ENCODE results near the gene ACER2.
A peak's percentile ranks its signal among the peaks of the same experiment; 100 is the strongest.
"Not testable (repeated sequence)": the region's sequence is repeated elsewhere in the genome, so short reads cannot be mapped to it uniquely, and the experiment has no call there.

ACER2 gene

DNA sequence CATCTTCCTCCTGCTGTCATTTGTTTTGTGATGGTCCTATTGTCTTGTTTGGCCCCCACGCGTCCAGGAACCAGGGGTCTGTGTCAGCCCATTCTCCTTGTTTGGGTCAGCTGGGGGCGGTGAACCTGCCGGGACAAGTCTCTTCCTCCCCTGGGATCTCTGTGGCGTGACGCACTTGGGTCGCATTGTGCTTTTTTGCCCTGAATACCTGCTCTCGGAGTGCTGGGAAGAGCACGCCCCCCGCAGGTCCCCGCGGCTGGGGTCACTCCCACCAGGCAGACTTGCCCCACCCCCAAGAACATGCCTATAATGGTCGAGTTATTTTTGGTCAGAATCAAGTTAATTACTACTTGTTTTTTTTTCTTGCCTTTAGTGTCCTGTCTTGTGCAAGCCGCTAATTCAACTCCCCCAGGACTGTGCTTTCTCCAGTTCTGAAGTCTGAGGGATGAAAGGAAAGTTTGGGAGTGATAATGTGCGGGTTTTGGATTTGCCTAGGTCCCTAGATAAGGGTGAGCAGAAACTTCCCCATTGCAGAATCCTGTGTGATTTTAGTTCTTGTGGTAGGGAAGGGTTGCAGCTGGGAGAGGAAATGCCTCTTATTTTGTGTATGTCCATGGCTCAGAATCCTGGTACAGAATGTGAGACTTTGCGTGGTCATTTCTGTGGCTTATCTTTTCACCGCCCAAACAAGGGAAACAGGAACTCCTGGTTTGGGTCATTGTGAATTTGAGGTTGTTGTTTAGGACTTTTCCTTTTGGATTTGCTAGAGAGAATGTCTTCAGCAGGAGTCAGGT lies 789 bp downstream of the ACER2 start:
- peak; percentile 24 to 41 for DNase-seq

DNA sequence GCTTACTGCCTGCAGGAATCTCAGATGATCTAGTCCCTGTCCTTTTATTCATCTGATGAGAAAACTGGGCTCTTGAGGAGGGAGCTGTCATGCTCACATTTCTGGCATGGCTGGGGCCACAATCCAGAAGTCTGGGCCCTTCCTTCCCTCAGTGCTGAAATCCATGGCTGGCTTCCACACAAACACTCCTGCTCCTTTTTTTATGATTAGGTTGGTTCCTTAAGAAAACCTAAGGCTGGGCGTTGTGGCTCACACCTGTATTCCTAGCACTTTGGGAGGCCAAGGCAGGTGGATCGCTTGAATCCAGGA lies 1.3 kb downstream of the ACER2 start:
- DNase-seq: no peak

DNA sequence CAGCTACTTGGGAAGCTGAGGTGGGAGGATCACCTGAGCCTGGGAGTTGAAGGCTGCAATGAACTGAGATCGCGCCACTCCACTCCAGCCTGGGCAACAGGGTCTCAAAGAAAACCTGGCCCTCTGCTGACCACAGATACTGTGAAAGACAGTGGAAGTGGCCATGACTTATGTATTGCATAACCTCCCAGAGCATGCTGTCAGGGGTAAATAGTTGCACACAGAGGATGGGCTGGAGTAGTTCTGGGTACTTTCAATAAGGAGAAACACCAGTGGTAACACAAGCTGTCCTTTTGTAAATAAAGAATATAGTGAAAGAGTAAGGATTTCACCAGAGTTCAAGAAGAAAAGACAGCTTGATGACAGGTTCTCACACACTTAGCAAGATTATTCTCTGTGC lies 1.8 kb downstream of the ACER2 start:
- no peak for DNase-seq

DNA sequence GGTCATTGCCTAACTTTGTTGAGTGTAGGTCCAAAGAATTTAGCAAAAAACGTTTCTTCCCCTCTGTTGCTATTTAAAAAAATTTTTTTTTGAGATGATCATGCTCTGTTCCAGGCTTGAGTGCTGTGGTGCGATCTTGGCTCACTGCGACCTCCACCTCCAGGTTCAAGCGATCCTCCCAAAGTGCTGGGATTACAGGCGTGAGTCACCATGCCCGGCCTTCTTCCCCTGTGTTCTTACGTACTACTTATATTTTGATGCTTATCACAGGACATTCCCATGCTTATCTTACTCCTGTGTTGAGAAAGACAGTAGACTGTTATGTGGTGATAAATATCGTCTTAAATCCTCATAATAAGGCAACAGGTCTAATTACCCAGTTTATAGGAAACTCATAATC lies 2.5 kb downstream of the ACER2 start:
- DNase-seq: no peak

DNA sequence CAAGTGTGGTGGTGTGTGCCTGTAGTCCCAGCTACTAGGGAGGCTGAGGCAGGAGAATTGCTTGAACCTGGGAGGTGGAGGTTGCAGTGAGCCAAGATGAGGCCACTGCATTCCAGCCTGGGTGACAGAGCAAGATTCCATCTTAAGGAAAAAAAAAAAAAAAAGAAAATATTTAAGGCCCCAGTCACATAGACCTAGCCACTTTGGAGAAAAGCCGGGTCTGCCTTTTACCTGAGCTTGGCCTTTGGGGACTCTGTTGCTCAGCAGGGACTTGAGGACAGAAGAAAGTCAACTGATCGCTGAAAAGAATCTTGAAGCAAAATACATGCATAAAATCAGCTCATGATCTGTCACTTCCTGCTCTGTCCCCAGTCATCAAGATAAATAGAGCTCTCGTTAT lies 4.6 kb downstream of the ACER2 start:
- not testable (repeated sequence) for DNase-seq

DNA sequence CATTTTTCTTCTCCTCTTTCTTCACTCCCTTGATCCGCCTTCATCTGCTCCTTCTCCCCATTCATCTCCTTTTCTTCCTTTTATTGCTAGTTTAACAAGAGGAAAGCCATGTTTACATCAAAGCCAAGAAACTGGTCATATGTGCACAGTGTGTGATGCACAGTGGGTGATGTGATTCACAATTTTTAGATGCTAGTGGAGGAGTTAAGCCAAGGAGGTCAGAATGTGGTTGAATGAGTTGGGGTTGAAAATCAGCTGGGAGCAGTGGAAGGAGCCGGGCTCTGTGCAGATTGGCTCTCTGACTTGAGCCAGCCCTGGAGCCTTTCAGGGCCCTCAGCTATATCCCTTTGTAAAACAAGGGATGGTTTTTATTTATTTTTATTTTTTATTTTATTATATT lies 7.3 kb downstream of the ACER2 start:
- DNase-seq: no peak

DNA sequence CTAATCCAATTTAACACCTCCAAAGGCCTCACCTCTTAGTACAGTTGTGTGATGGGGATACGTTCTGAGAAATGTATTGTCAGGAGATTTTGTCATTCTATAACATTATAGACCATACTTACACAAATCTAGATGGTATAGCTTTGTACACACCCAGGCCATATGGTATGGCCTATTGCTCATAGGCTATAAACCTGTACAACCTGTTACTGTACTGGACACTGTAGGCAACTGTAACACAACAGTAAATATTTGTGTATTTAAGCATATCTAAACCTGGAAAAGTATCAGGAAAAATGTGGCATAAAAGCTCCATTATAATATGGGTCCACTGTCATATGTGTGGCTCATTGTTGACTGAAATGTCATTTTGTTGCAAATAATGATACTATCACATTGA lies 12.1 kb downstream of the ACER2 start:
- no peak for DNase-seq

DNA sequence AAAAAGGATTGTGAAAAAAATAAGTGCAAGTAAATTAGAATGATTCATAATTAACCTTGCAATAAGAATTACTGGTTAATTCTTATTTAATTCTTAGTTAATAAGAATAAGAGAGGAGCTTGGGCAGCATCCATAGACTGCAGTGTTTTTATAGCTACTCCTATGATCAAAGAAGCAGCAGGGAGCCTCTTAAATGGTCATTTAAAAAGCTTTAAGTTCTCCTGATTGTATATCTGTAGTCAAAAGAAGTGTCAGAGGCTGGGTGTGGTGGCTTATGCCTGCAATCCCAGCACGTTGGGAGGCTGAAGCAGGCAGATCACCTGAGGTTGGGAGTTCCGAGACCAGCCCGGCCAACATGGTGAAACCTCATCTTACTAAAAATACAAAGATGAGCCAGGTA lies 14.4 kb downstream of the ACER2 start:
- no peak for DNase-seq

DNA sequence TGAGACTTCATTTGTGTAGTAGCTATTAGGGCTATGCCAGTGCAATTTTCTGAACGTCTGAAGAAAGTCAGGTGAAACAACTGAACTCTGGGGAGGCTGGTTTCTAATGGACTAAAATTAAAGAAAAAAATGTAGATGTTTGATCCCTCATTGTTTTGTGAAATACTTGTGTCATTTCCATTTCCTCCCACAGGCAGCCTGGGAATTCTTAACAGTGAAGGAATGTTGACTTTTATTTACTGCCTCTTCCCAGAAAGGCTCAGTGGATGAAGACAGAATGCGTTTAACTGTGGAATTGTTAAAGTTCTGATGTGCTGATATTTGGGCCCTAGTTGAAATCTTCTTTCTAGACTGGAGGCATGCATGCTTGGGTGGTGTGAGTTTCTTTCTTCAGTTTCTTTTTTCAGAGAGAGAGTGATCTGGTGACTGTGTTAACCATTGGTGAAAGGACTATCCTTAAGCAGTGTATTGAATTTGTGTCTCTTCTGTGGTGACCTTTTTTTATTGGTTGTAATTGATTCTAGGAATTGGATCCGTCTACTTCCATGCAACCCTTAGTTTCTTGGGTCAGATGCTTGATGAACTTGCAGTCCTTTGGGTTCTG lies 15.5 kb downstream of the ACER2 start:
- DNase-seq: no peak

DNA sequence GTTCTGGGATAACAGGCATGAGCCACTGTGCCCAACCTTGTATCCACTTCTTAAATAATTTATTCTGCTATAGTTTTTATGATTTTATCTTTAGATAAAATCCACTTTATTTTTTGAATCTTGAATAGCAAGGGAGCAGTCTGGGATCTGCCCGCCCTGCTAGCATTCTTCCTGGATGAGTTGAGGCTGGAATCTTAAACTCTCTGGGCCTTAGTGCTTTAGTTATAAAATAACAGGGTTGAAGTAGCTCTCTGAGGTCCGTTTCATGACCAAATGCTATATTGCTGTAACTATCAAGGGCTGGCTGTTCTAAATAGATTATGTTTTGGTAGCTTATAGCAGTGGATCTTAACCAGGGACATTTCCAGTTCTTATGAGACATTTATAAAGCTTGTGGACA lies 20.8 kb downstream of the ACER2 start:
- DNase-seq: no peak

DNA sequence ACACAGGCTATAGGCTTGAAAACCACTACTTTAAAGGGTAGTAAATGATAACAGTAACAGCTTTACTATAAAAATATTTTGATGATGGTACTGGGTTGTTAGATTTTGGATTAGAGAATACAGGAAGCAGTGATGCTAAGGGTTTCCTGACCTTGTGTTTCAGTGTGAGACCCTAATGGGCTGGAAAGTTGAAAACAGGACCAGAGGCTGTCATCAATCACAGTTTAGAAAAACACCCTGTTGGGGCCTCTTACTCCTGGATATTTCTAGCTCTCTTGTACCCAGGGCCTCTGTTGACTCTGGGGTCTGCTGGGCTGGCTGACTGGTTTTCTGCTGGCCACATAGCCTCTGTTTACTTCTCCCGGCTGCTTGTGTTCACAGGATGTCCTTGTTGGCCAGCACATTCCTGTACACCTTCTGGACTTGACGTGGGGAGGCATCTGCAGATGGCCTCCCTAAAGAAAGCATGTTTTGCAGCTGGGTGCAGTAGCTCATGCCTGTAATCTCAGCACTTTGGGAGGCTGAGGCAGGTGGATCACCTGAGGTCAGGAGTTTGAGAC lies 21.5 kb downstream of the ACER2 start:
- no peak for DNase-seq

DNA sequence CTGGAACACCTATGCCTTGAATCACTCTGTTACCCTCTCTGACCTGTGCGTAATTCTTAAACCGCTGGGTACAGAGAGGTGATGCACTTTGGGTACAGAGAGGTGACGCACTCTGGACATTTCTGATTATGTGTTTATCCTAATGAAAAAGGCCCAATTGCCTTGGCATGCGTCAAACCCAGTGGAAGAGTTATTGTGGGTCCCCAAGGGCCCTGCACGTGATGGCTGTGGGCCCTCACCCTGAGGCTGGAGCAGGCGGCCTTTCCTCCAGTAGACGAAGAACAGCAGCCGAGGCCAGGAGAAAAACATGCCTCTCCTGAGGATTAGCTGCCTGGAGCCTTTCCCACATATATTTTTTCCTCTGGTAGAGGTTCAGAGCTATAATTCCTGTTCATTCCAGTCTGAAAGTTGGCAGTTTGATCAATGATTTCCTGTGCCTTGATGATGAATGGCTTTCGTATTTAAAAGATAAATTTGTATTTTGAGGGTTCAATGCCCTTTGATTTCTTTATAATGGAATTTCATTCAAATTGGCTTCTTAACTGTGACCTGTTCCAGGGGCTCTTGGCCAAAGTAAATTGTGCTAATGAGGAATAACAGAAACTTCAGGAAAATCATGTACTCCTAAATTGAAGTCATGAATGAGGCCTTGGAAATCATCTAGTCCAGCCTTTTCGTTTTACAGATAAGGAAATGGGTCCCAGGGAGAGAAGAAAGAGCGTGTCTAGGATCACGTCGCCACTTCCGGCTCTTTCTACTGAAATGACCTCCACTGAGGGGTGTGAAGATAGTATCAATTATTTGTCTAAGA lies 22.8 kb downstream of the ACER2 start:
- DNase-seq: no peak

DNA sequence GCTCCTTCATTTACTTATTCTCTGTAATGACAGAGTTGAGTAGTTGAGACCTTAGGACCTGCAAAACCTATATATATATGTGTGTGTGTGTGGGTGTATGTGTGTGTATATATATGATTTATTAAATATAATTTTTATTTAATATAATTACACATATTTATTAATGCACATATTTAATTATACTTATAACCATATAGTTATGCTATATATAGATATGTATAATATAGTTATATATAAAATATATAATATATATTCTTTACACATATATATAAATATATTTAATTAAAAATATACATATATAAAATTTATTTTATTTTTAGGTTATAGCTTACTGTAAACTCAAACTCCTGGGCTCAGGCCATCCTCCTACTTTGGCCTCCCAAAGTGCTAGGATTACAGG lies 23.7 kb downstream of the ACER2 start:
- no peak for DNase-seq

DNA sequence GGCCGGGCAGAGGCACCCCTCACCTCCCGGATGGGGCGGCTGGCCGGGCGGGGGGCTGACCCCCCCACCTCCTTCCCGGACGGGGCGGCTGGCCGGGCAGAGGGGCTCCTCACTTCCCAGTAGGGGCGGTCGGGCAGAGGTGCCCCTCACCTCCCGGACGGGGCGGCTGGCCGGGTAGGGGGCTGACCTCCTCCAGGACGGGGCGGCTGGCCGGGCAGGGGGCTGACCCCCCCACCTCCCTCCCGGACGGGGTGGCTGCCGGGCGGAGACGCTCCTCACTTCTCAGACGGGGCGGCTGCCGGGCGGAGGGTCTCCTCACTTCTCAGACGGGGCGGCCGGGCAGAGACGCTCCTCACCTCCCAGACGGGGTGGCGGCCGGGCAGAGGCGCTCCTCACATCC lies 24.9 kb downstream of the ACER2 start:
- not testable (repeated sequence) for DNase-seq

DNA sequence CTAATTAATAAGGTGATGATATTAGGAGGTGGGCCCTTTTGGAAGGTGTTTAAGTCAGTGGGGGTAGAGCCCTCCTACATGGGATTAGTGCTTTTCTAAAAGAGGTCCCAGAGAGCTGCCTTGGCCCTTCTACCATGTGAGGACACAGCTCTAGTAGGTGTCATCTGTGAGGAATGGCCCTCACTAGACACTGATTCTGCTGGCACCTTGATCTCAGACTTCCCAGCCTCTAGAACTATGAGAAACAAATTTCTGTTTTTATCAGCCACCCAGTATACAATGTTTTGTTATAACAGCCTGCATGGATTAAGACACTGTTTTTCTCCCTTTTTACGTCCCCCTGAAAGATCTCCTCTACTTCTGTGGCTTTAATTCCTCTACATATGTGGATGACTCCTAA lies 31.6 kb downstream of the ACER2 start:
- DNase-seq: no peak

DNA sequence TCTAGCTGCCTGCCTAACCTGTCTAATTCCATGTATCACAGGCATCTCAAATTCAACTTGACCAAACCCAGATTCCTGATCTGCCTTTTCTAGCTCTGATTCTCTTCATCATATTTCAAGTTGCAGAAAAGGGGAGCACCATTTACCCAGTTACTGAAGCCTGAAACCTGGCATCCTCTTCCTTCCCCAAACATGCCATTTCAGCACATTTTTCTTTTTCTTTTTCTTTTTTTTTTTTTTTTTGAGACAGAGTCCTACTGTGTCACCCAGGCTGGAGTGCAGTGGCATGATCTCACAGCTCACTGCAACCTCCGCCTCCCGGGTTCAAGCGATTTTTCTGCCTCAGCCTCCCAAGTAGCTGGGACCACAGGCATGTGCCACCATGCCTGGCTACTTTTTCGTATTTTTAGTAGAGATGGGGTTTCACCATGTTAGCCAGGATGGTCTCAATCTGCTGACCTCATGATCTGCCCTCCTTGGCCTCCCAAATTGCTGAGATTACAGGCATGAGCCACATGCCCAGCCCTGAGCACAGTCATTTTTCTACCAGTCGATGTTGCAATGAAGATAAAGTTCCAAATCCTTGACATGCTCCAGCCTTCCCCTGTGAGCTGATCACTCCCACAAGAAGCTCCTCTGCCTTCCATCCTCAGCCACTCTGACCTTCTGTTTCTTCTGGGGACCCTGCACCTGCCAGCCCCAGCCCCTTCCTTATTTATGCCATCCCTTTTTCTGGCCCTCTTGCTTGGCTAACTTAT lies 32.2 kb downstream of the ACER2 start:
- no peak for DNase-seq

DNA sequence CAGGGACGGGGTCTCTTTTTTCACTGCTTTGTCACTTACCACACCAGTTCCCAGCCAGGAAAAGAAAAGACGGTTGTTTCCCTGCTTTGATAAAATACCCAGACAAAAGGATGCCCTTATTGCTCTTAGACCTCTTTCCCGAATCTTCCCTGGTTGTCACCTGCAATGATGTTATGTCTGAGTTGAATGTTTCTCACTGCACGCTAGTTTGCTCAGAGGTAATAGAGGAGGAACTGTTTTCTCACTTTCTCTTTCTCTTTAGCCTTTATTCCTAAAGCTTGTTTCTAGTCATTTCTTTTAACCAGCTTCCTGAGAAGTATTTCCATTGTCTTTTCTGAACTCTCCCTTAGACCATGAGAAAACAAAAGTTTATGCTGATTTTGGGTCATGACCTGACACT lies 32.9 kb downstream of the ACER2 start:
- no peak for DNase-seq

DNA sequence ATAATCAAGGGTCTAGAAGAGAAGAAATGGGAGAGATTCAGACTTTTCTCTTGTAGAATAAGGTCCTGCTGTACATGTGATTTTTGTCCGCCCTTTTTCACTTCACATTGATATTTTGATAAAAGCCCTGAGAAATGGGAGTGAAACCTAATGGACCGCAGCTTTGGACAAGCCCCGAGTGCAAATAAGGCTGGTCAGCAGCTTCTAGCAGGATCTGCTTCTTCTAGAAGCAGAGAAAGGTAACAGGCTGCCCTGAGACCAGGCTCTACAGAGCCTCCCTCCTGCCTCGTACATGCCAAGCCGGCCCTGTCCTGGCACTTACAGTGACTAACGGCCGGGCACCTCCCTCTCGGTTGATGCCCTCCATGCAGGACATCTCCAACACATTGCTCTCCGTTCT lies 33.4 kb downstream of the ACER2 start:
- no peak for DNase-seq

DNA sequence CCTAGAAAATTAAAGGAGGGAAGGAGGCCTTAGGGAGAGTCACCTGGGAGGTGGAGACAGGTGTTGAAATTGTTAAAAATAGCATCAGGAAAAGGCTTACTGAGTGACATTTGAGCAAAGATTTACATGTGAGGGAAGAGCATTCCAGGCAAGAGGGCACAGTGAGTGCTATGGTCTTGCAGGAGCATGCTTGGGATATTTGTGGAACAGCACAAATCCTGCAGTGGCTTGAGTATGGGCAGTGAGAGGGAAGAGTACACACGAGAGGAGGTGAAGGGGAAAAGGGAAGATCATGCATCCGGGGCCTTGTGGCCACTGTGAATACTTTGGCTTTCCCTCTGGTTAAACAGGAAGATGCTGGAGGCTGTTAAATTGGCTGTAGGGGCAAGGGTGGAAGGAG lies 36.6 kb downstream of the ACER2 start:
- no peak for DNase-seq

DNA sequence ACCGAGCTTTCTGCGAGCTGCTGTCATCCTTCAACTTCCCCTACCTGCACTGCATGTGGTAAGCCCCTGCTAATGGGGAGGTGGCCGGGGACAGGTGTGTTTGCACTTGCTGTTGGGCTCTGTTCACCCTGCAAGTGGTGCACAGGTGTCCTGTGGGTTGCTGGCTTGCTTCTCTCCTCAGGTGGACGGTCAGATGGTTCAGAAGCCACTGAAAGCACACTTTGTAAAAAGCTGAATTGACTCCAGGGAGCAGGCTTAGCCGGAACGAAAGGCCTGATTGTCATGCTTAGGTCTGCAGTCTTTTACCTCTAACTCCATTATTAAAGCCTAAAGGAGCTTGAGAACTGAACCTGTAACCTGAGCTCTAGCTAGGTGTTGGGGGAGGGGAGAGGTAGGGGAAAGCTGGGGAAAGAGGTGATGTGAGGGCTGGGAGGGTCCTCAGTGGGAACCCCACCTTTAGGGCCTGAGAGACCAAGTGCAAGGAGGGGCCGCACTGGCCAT lies 37.6 kb downstream of the ACER2 start:
- no peak for DNase-seq

DNA sequence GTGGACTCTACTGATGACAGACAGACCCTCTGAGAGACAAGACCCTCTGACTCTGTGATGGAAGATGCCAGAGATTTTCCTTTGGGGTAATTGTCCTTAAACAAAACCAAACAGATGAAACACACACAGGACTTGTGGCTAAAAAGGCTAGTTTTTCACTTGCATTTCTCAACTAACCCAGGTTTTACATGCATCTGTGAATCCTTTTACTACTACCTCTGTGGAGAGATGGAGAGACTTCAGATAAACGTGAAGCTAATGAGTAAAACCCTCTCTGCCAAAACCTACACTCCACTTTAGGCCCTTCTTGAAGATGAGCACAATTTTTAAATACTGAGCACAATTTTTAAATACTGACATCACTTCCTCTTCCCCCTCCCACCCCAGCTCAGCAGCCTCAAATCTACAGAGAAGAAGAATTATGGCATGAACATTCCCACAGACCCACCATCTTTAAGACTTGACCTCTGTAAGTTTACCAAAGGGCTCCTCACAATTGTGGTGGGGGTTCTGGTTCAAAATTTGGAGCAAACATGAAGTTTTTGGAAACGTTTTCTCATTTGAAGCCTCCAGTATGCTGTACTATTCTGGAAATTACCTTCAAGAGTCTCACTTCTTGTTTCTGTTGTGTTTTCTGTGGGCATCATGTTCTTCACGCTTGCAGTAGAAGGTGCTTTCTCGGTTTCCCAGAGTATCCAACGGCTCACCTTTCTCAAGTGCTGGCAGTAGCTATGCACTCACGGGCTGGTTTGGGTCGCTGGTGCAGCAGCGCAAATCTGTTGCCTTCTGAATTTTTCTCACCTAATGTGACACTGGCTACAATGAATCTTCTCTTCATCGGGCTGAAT lies 42.7 kb downstream of the ACER2 start:
- no peak for DNase-seq

DNA sequence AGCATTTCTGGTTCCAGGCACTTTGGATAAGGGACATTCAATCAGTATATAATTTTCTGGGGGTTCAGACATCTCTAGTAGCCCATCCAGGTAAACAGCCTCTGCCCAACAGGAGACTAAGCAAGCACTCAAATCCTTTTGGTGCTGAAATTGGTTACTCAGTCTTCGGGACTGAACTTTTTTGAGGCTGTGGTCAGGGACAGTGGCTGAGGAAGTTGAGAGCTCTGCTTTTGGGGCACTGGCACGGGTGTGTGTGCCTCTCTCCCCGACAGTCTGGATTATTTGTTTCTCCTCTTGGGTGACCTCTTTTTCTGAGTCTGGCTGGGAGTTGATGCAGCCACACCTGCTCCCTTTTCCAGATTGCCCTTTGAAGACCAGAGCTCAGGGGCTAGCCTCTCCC lies 47.6 kb downstream of the ACER2 start:
- no peak for DNase-seq
